Measurements from ENCODE around the gene STARD8. TPM values are rescaled to one million over a fixed set of nuclear protein-coding genes. Genes with fewer than 3 reads are reported as not detected.

STARD8 gene
- polyA plus RNA-seq, 1 experiment, result 1.3 TPM

- DNase-seq (ENCODE audit: low read depth, low spot score), result no peak
- H3K4me3 ChIP-seq (ENCODE audit: low read depth, low read length), result no peak overlapping the region
- POLR2A ChIA-PET, result no interaction called here
- no peaks in the 10 kb centered on the region for H3K9me3 ChIP-seq (ENCODE audit: control insufficient read depth, insufficient read depth, low read length)
- CTCF ChIA-PET, result no interaction called here
- no peaks in the 10 kb centered on the region for H3K27me3 ChIP-seq (ENCODE audit: control insufficient read depth, insufficient read depth, low read length)
- no peak for TF ChIP-seq CTCF (IDR thresholded peaks at IDR 0.05; ENCODE audit: low read depth, low read length)
- no peak overlapping the region for H3K27ac ChIP-seq (ENCODE audit: low read depth, low read length)
Observed at GRCh38 chrX:68666580-68666979, 19.1 kb downstream of the STARD8 start.

GRCh38 chrX:68669094-68669860 lies 21.8 kb downstream of the STARD8 start:
- POLR2A ChIA-PET, result no interaction called here
- no peak for DNase-seq (ENCODE audit: low read depth, low spot score)

GRCh38 chrX:68669871-68670270 lies 22.4 kb downstream of the STARD8 start:
- no peak for TF ChIP-seq CTCF (IDR thresholded peaks at IDR 0.05; ENCODE audit: low read depth, low read length)
- Histone ChIP-seq H3K27ac (ENCODE audit: low read depth, low read length) (no peak overlapping the region), H3K9me3 (ENCODE audit: control insufficient read depth, insufficient read depth, low read length) (no peaks in the 10 kb centered on the region), H3K27me3 (ENCODE audit: control insufficient read depth, insufficient read depth, low read length) (no peaks in the 10 kb centered on the region), H3K4me3 (ENCODE audit: low read depth, low read length) (no peak overlapping the region)
- no peak for DNase-seq (ENCODE audit: low read depth, low spot score)
- POLR2A ChIA-PET, result no interaction called here
- CTCF ChIA-PET, result no interaction called here

More at GRCh38 chrX:68669094-68669860, 21.8 kb downstream of the STARD8 start:
- CTCF ChIA-PET, result no interaction called here
- TF ChIP-seq CTCF (IDR thresholded peaks at IDR 0.05; ENCODE audit: low read depth, low read length), result no peak
- H3K27ac ChIP-seq (ENCODE audit: low read depth, low read length), result peak overlapping the region; percentile 2
- no peaks in the 10 kb centered on the region for H3K9me3 ChIP-seq (ENCODE audit: control insufficient read depth, insufficient read depth, low read length)
- no peaks in the 10 kb centered on the region for H3K27me3 ChIP-seq (ENCODE audit: control insufficient read depth, insufficient read depth, low read length)
- no peak overlapping the region for H3K4me3 ChIP-seq (ENCODE audit: low read depth, low read length)

GRCh38 chrX:68671221-68671620 lies 23.8 kb downstream of the STARD8 start:
- no peak for TF ChIP-seq CTCF (IDR thresholded peaks at IDR 0.05; ENCODE audit: low read depth, low read length)
- DNase-seq (ENCODE audit: low read depth, low spot score), result no peak
- H3K9me3 ChIP-seq (ENCODE audit: control insufficient read depth, insufficient read depth, low read length), result no peaks in the 10 kb centered on the region
- H3K4me3 ChIP-seq (ENCODE audit: low read depth, low read length), result no peak overlapping the region
- CTCF ChIA-PET, result interaction anchor here (1.0 kb wide), 1 partner anchor 11 kb away, joined by 3 read pairs; no protein-coding TSS in a partner anchor
- H3K27me3 ChIP-seq (ENCODE audit: control insufficient read depth, insufficient read depth, low read length), result no peaks in the 10 kb centered on the region
- H3K27ac ChIP-seq (ENCODE audit: low read depth, low read length), result no peak overlapping the region
- POLR2A ChIA-PET, result interaction anchor here (1.2 kb wide), 1 partner anchor 24 kb away, joined by 3 read pairs; the partner anchor contains the start of gene STARD8

- CTCF ChIA-PET, result interaction anchor here (0.8 kb wide), 1 partner anchor 14 kb away, joined by 3 read pairs; no protein-coding TSS in a partner anchor
- no peak for DNase-seq (ENCODE audit: low read depth, low spot score)
- H3K27ac ChIP-seq (ENCODE audit: low read depth, low read length), result no peak overlapping the region
Observed at GRCh38 chrX:68672581-68673318, 25.3 kb downstream of the STARD8 start.

More at GRCh38 chrX:68672581-68673318, 25.3 kb downstream of the STARD8 start:
- Histone ChIP-seq H3K9me3 (ENCODE audit: control insufficient read depth, insufficient read depth, low read length) (no peaks in the 10 kb centered on the region), H3K4me3 (ENCODE audit: low read depth, low read length) (no peak overlapping the region), H3K27me3 (ENCODE audit: control insufficient read depth, insufficient read depth, low read length) (no peaks in the 10 kb centered on the region)
- POLR2A ChIA-PET, result no interaction called here
- no peak for TF ChIP-seq CTCF (IDR thresholded peaks at IDR 0.05; ENCODE audit: low read depth, low read length)
